GM10266 (cell line): ENCODE data around the gene ZCCHC14.

Source experiments
- DNase-seq: peaks from one replicate; pipeline ENCODE4 v3.0.0; 2012; ENCODE audit errors: extremely low spot score
- CTCF ChIP-seq: IDR thresholded peaks from 2 replicates; pipeline ENCODE4 v1.5.1; 2012; ENCODE audit warnings: mild to moderate bottlenecking, low read depth; ENCODE audit not compliant: control insufficient read depth, insufficient read depth; ENCODE audit errors: missing control alignments

Gene ZCCHC14

GRCh38 chr16:87415441-87415840 is 77.4 kb downstream of the ZCCHC14 start:
- no peak for DNase-seq
- no peak for TF ChIP-seq CTCF

GRCh38 chr16:87414251-87414680 is 78.6 kb downstream of the ZCCHC14 start:
- no peak for DNase-seq
- no peak for TF ChIP-seq CTCF

- no peak for DNase-seq
- TF ChIP-seq CTCF = no peak
Observed at GRCh38 chr16:87412996-87413421, 79.8 kb downstream of the ZCCHC14 start.

GRCh38 chr16:87412371-87412995 is 80.3 kb downstream of the ZCCHC14 start:
- TF ChIP-seq CTCF = no peak
- DNase-seq = no peak

- DNase-seq = no peak
- no peak for TF ChIP-seq CTCF
Observed at GRCh38 chr16:87411375-87412271, 81.2 kb downstream of the ZCCHC14 start.

GRCh38 chr16:87410968-87411367 is 81.9 kb downstream of the ZCCHC14 start:
- no peak for DNase-seq
- no peak for TF ChIP-seq CTCF

GRCh38 chr16:87410530-87410929 is 82.3 kb downstream of the ZCCHC14 start:
- no peak for DNase-seq
- TF ChIP-seq CTCF = no peak
